Memory B cell (primary cell): ENCODE measurements around the gene GLIS2.
"Not testable (repeated sequence)": the region's sequence is repeated elsewhere in the genome, so short reads cannot be mapped to it uniquely, and the experiment has no call there.

Experiments used
- ATAC-seq: fragments of 150-1000 bp; cut with Tn5 transposase; 2 replicates; pipeline ENCODE4 v1.10.0; 2021; ENCODE audit warnings: low read depth, mild to moderate bottlenecking, moderate library complexity
- DNase-seq, 2 donors: peaks; one replicate each; pipeline ENCODE4 v3.0.0; 2022; ENCODE audit warnings: low spot score in 2 of 2
- H3K27ac Mint-ChIP-seq: one replicate; pipeline ENCODE4 v1.8.0; 2022; ENCODE audit warnings: mild to moderate bottlenecking, moderate library complexity, mixed read lengths
- H3K27me3 Mint-ChIP-seq: one replicate; pipeline ENCODE4 v1.8.0; 2022; ENCODE audit warnings: mixed read lengths
- H3K36me3 Mint-ChIP-seq: one replicate; pipeline ENCODE4 v1.8.0; 2022; ENCODE audit warnings: mild to moderate bottlenecking, mixed read lengths
- H3K4me1 Mint-ChIP-seq: one replicate; pipeline ENCODE4 v1.8.0; 2022; ENCODE audit warnings: mixed read lengths
- H3K4me3 Mint-ChIP-seq: one replicate; pipeline ENCODE4 v1.8.0; 2022; ENCODE audit warnings: mild to moderate bottlenecking, moderate library complexity, mixed read lengths
- H3K9me3 Mint-ChIP-seq: one replicate; pipeline ENCODE4 v1.8.0; 2022; ENCODE audit warnings: mixed read lengths

The GLIS2 gene

DNA sequence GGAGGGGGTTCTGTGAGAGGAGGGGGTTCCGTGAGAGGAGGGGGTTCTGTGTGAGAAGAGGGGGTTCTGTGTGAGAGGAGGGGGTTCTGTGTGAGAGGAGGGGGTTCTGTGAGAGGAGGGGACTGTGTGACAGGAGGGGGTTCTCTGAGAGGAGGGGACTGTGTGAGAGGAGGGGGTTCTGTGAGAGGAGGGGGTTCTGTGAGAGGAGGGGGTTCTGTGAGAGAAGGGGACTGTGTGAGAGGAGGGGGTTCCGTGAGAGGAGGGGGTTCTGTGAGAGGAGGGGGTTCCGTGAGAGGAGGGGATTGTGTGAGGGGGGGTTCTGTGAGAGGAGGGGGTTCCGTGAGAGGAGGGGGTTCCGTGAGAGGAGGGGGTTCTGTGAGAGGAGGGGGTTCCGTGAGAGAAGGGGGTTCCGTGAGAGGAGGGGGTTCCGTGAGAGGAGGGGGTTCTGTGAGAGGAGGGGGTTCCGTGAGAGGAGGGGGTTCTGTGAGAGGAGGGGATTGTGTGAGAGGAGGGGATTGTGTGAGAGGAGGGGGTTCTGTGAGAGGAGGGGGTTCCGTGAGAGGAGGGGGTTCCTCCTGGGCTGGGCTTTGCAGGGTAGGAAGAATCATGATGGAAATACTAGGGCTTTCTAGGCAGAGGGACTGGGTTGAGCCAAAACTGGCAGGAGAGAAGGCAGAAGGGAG is 28.6 kb downstream of the GLIS2 start:
- H3K4me1 Mint-ChIP-seq, DNase-seq, ATAC-seq, H3K27me3 Mint-ChIP-seq, H3K9me3 Mint-ChIP-seq, H3K36me3 Mint-ChIP-seq, H3K4me3 Mint-ChIP-seq: not testable (repeated sequence)
- H3K27ac Mint-ChIP-seq, result peak overlapping the region; percentile 75

DNA sequence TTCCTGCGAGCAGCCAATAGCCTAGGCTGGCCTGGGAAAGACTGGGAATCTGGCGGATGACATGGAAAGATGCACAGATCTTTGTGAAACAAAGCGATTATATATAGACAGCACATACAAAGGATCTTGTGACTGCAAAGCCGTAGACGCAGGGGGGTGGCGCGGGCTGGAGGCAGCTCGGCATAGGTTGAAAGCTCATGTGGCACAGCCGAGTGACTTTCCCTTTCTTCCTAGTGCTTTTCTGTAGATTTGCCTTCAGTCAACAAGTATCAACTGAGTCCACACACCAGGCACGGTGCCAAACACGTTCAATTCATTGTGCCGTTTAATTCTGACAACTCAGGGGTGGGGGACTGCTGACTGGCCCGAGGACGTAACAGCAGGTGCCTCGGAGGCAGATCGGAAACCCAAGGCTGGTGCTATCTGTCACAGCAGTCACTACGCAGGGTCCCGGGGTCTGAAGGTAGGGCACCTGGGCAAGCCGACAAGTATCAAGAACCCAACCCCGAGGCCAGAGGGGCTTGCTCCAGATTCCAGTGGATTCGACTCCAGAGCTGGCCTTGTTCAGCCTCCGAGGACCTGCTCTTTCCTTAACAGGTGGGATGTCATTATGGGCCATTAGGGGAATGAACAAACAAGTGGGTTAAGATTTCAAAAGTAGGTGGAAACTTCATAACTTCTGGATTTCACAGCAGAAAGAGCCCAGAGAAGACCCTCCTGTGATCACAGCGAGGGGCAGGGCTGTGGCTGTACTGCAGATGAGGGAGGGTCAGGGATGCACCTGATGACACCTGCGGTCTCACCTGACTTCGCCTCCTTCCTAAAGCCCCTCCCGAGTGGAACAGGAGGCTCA is 29.3 kb downstream of the GLIS2 start:
- peaks cover 7% of the 10 kb centered on the region for H3K4me1 Mint-ChIP-seq
- ATAC-seq, result no peak
- no peaks in the 10 kb centered on the region for H3K27me3 Mint-ChIP-seq
- H3K9me3 Mint-ChIP-seq, result no peaks in the 10 kb centered on the region
- no peak overlapping the region for H3K27ac Mint-ChIP-seq
- no peak for DNase-seq
- H3K36me3 Mint-ChIP-seq, result no peaks in the 10 kb centered on the region
- no peak overlapping the region for H3K4me3 Mint-ChIP-seq

DNA sequence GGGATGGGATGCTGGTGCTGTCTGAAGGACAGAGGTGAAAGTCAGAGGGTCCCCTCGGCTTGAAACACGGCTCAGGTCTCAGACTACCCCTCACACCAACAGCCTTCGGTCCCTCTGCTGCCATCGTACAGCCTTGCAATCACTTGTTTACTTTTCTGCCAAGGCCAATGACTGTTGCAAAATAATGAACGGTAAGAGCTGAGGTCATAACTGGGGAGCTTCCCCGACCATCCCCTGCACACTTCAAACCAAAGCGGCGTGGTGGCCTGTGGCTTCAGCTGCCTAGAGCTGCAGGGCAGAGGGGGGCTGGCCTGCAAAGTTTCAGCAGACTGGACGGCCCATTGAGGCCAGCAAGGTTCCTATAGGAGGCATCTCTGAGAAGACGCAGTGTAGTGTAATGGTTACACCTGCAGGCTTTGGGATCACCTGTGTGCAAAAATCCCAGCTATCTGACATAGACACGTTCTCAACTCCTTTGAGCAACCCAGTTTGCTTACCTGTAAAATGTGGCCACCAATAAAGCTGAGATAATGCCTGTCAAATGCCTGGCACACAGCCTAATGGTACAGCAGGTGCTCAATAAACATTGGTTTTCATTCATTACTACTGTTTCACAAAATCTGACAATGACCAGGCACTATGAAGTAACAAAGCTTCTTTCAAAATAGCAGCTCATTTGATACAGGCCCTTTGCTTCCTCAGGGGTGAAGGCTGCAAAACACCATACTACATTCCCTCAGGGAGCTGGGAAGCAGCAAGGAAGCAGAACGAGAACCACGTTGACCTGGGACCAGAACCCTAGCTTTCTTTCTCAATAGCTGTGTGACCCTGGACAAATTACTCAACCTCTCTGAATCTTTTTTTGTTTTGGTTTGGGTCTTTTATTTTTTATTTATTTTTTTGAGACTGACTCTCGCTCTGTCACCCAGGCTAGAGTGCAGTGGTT is 30.2 kb downstream of the GLIS2 start:
- Mint-ChIP-seq H3K27ac (no peak overlapping the region), H3K4me3 (no peak overlapping the region), H3K36me3 (no peaks in the 10 kb centered on the region), H3K9me3 (no peaks in the 10 kb centered on the region), H3K4me1 (peaks cover 10% of the 10 kb centered on the region), H3K27me3 (no peaks in the 10 kb centered on the region)
- ATAC-seq (no peak), DNase-seq (no peak)

DNA sequence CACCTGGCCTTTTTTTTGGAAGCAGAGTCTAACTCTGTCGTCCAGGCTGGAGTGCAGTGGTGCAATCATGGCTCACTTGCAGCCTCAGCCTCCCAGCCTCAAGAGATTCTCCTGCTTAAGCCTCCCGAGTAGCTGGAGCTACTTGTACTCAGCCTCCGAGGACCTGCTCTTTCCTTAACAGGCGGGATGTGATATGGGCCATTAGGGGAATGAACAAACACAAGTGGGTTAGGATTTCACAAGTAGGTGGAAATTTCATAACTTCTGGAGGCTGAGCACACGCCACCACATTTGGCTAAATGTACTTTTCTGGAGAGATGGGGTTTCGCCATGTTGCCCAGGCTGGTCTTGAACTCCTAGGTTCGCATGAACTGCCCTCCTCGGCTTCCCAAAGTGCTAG is 31.1 kb downstream of the GLIS2 start:
- Mint-ChIP-seq H3K36me3 (no peaks in the 10 kb centered on the region), H3K4me1 (peaks cover 13% of the 10 kb centered on the region), H3K9me3 (no peaks in the 10 kb centered on the region), H3K27ac (no peak overlapping the region), H3K4me3 (no peak overlapping the region), H3K27me3 (no peaks in the 10 kb centered on the region)
- ATAC-seq, result no peak
- DNase-seq, result no peak

DNA sequence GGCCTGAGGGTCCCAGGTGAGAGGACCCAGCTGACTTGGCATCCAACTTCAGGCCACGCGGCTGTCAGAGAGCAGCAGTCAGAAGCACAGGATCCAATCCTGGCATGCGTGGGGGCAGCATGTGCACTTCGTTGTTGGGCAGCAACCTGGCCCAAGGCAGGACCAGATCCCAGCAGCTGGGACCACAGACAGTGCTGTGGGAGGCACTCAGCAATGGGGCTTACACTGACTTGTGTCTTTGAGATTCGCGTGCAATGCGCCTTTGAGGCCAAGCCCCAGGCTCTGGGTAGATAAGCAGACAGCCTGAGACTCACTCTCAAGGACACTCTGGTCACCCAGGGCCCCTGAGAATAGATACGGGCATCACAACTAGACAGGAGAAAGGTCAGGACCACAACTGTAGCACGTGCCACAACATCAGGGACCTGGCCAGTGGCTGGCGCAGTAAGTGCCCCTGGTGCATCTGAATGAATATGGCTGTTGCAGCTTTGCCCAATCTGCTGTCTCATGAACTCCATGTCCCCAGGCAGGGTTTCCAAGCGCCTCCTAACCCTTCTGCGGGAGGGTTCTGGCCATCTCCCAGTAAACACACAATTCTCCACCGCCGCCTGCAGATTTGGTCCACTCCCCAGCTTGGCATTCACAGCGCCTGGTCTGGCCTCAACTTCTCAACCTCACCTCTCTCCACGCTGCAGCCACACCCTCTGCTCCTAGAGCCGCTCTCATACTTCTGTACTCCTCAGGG is 32.1 kb downstream of the GLIS2 start:
- Mint-ChIP-seq H3K4me3 (no peak overlapping the region), H3K36me3 (no peaks in the 10 kb centered on the region), H3K27me3 (no peaks in the 10 kb centered on the region), H3K9me3 (no peaks in the 10 kb centered on the region), H3K4me1 (peaks cover 13% of the 10 kb centered on the region), H3K27ac (no peak overlapping the region)
- no peak for ATAC-seq
- DNase-seq, result no peak

DNA sequence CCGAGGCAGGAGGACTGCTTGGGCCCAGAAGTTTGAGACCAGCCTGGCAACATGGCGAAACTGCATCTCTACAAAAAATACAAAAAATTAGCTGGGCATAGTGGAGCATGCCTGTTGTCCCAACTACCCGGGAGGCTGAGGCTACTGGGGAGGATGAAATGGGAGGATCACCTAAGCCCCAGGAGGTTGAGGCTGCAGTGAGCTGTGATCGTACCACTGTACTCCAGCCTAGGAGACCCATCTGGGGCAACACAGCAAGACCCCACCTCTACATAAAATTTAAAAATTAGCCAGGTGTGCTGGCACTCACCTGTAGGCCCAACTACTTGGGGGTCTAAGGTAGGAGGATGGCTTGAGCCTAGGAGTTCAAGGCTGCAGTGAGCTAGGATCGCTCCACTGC is 33.5 kb downstream of the GLIS2 start:
- Mint-ChIP-seq H3K27me3 (no peaks in the 10 kb centered on the region), H3K4me1 (peaks cover 18% of the 10 kb centered on the region), H3K4me3 (no peak overlapping the region), H3K9me3 (no peaks in the 10 kb centered on the region), H3K27ac (no peak overlapping the region), H3K36me3 (no peaks in the 10 kb centered on the region)
- DNase-seq (no peak), ATAC-seq (no peak)

DNA sequence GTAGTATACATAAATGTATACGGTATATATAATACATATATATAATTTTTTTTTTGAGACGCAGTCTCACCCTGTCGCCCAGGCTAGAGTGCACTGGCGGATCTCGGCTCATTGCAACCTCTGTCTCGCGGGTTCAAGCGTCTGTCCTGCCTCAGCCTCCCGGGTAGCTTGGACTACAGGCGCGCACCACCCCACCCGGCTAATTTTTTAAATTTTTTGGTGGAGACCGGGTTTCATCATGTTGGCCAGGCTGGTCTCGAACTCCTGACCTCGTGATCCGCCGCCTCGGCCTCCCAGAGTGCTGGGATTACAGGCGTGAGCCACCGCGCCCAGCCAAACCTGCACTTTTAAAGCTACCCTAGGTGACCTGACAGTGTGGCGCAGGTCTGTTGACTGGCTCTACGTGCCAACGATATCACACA is 34.5 kb downstream of the GLIS2 start:
- DNase-seq (no peak), ATAC-seq (no peak)
- Mint-ChIP-seq H3K4me3 (peak overlapping the region; percentile 94), H3K4me1 (peaks cover 15% of the 10 kb centered on the region), H3K27me3 (no peaks in the 10 kb centered on the region), H3K27ac (peak overlapping the region; percentile 88), H3K36me3 (peaks cover 5% of the 10 kb centered on the region), H3K9me3 (no peaks in the 10 kb centered on the region)

DNA sequence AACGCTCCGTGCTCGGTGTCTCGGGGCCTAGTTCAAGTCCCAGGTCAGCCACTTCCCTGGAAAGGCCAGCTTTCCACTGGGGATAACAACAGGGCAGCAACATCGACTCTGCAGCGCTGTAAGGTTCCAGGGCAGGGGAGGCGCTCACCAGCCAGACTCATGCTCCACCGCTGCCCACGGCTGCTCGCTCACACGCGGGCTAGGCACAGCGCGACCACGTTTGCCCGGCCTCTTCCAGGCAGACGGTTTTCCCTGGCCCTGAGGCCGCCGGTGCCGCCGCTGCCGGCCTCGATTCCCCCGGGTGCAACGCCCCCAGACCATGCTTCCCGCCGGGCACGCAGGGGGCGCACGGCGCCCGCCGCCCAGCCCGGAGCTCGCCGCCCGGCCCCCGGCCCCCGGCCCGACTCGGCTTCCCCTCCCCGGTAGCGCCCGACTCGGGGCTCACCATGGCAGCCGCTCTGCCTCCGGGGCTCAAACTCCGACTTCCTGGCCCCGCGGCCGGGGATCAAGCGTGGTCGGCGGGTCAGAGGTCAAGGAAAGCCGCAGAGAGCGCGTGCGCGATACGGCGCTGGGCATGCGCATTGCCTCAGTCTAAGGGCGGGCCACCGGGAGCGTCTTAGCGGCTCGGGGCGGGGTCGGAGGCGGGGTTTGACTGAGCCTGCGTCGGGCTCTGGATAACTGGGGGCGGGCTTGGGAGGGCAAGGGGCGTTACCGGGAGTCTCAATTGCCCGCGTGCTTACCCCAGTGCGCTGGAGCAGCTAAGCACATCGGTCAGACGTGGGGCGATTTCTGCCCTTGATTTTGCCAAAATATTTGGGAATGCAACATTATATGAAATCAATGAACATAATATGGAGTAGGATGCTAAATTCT is 35.2 kb downstream of the GLIS2 start, which contains the start of gene PAM16:
Gene PAM16 (minus strand): TSS at position 535 of the 873 bp plus-strand sequence. CDS start 87 bp downstream, at position 448.
- DNase-seq (peak; percentile 97 to 98), ATAC-seq (peak; percentile 89)
- Mint-ChIP-seq H3K36me3 (peaks cover 5% of the 10 kb centered on the region), H3K4me3 (peak within 1 kb of the TSS; percentile 94), H3K27me3 (no peaks in the 10 kb centered on the region), H3K4me1 (peaks cover 15% of the 10 kb centered on the region), H3K27ac (peak within 1 kb of the TSS; percentile 88), H3K9me3 (no peaks in the 10 kb centered on the region)

DNA sequence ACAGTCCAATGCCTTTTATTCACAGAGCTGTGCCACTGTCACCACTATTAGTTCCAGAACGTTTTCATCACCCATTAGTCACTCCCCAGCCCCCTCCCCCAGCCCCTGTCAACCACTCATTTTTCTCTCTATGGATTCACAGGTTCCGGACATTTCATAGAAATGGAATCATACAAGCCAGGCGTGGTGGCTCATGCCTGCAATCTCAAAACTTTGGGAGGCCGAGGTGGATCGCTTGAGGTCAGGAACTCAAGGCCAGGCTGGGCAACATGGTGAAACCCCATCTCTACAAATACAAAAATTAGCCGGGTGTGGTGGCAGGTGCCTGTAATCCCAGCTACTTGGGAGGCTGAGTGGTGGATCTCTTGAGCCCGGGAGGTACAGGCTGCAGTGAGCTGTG is 36.0 kb downstream of the GLIS2 start:
- no peaks in the 10 kb centered on the region for H3K9me3 Mint-ChIP-seq
- peaks cover 5% of the 10 kb centered on the region for H3K36me3 Mint-ChIP-seq
- DNase-seq (no peak), ATAC-seq (no peak)
- H3K4me1 Mint-ChIP-seq, result peaks cover 15% of the 10 kb centered on the region
- peak overlapping the region; percentile 22 for H3K4me3 Mint-ChIP-seq
- H3K27me3 Mint-ChIP-seq, result no peaks in the 10 kb centered on the region
- H3K27ac Mint-ChIP-seq, result no peak overlapping the region

DNA sequence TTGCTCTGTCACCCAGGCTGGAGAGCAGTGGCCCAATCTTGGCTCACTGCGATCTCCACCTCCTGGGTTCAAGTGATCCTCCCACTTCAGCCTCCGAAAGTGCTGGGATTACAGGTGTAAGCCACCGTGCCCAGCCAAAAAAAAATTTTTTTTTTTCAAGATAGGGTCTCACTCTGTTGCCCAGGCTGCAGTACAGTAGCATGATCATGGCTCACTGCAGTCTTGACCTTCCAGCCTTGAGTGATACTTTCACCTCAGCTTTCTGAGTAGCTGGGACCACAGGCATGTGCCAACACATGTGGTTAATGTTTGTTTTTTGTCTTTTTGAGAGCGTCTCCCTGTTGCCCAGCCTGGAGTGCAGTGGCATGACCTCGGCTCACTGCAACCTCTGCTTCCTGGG is 37.0 kb downstream of the GLIS2 start:
- DNase-seq, result no peak
- Mint-ChIP-seq H3K4me3 (no peak overlapping the region), H3K27me3 (no peaks in the 10 kb centered on the region), H3K36me3 (peaks cover 5% of the 10 kb centered on the region), H3K4me1 (peaks cover 15% of the 10 kb centered on the region), H3K27ac (no peak overlapping the region), H3K9me3 (no peaks in the 10 kb centered on the region)
- no peak for ATAC-seq

DNA sequence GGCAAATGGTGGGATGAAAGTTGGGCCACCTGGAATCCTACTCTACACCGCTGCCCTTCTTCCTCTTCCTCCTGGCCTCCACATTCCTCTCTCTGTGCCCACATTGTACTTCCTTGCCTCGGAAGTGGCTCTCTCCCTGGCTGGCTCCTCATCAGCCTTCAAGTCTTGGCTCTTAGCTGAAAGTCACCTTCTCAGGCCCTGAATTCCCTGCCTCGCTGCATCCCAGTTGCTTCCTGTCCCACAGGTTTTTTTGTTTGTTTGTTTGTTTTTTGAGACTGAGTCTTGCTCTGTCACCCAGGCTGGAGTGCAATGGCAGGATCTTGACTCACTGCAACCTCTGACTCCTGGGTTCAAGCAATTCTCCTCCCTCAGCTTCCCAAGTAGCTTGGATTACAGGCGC is 37.8 kb downstream of the GLIS2 start:
- no peak for ATAC-seq
- Mint-ChIP-seq H3K27ac (no peak overlapping the region), H3K36me3 (peaks cover 5% of the 10 kb centered on the region)

DNA sequence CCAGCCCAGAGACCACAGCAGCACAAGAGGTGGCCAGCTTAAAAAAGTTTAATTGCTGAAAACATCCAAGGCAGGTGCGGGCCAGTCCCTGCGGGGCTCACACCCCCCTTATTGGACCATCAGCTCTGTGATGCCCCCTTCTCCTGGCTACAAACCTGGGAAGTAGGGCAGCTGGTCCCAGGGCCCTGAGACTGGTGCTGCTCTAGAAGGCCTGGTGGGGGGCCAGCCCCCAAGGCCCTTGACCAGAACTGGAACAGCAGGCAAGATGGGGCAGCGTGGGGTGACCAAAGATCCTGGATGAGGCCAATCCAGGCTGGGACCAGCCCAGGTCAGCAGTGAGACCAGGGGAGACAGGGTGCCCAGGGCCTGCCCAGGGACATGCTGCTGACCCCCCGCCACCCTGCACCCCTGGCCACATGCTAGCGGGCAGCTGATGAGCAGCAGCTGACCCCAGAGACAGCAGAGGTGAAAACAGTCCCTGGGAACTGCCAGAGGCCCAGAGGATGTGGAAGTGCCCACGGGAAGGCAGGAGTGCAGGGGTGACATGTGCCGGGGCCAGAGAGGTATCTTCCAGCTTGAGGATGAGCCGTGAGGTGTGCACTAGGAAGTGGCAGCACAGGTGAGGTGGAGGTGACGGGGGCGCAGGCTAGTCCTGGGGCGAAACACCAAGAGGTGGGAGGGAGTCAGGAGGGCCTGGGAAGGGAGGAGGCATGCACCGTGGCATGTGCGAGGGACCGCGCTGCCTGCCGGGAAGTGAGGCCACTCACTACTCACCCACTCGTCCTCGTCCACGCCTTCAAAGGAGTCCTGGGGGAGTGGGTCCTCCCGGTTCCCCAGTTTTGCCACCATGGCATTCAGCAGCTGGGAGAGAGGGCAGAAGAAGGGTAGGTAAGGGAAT is 38.9 kb downstream of the GLIS2 start:
- no peak overlapping the region for H3K27ac Mint-ChIP-seq
- no peak for ATAC-seq
- peaks cover 10% of the 10 kb centered on the region for H3K36me3 Mint-ChIP-seq
- peaks cover 13% of the 10 kb centered on the region for H3K4me1 Mint-ChIP-seq
- H3K4me3 Mint-ChIP-seq, result no peak overlapping the region
- H3K9me3 Mint-ChIP-seq, result no peaks in the 10 kb centered on the region
- H3K27me3 Mint-ChIP-seq, result no peaks in the 10 kb centered on the region
- DNase-seq, result no peak

More for the DNA sequence above, 37.8 kb downstream of the GLIS2 start:
- DNase-seq, result no peak
- no peak overlapping the region for H3K4me3 Mint-ChIP-seq
- no peaks in the 10 kb centered on the region for H3K9me3 Mint-ChIP-seq
- peaks cover 11% of the 10 kb centered on the region for H3K4me1 Mint-ChIP-seq
- no peaks in the 10 kb centered on the region for H3K27me3 Mint-ChIP-seq
